ENCODE data around the gene CSNK2A3.
"Not testable (repeated sequence)": the region's sequence is repeated elsewhere in the genome, so short reads cannot be mapped to it uniquely, and the experiment has no call there.

CSNK2A3 gene

DNA sequence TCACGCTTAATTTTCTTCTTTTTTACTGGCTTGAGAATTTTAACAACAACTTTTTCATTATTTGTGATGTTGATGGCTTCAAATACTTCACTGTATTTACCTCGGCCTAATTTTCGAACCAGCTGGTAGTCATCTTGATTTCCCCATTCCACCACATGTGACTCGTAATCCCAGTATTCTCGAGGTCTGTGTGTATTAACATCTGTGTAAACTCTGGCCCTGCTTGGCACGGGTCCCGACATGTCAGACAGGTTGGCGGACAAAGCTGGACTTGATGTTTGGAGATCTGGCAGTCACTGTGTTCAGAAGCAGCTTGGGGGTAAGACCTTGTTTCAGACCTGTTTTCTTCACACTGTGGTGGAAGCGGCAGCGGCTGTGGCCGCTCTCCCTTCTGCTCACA is at the start of gene CSNK2A3:
Gene CSNK2A3, minus strand, starts transcription at position 373 of the 400 bp plus-strand sequence. Its CDS starts 131 bp downstream, at position 242.
- ATAC-seq = not testable (repeated sequence)

DNA sequence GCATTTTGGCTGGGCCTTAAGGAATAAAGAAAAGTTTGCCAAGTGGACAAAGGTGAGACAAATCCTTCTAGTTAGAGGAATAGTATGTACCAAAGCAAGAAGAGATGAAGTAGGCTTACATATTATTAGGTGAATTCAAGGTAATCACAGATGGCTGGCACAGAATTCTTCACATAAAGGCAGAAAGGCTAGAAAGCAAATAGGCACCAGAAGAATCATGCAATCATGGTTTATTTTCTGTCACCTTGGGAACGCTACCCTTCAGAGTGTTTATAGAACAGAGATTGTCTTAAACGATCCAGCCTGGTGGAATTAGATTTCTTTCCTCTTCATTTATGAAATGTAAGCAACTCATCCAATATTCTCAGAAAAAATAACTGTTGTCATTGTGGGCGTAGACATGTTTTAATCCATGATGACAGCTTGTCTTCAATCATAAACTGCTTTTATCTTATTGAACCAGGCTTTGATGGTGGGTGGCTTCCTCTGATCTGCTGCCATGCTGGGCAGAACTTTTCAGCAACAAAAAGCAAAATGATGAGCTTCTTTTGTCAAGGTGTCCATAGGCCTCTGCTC is 49.0 kb upstream of the CSNK2A3 start:
- TF ChIP-seq PPARA (CRISPR knock-in tag; IDR thresholded peaks at IDR 0.05; ENCODE audit: borderline replicate concordance) (no peak), ZC3H10 (CRISPR knock-in tag; IDR thresholded peaks at IDR 0.05) (no peak), ARNTL (CRISPR knock-in tag; IDR thresholded peaks at IDR 0.05; ENCODE audit: borderline replicate concordance, low read depth) (no peak)
- no peak for ATAC-seq

DNA sequence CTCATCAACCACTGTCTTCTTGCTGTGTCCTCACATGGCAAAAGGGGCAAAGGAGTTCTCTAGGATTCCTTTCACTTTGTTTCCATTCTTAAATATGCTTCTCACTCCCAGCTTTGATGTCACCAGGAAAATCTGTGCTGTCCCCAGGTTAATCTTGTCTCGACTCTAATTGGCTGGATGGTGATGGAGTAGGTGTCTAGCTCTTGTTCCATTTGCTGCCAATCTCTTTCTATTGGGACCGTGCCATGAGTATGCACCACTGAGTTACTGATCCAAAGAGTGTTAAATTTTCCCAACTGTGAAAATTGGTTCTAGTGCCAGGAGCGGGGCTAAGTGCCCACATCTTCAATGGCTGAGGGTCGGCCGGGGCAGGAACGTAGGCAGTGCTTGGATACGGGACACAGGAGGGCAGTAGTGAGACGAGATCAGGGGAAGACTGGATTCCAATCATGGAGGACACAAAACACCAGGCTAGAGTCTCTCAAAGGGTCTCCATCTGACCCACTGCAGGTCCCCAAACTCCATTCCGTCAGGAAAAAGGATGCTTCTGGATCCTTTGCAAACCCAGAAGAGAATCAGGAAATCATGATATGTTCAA is 47.7 kb upstream of the CSNK2A3 start:
- ATAC-seq = peak; percentile 47; the same call in 1 of the 3 replicates
- TF ChIP-seq OSR1 (CRISPR knock-in tag; IDR thresholded peaks at IDR 0.05) (no peak), ZFP30 (CRISPR knock-in tag; IDR thresholded peaks at IDR 0.05) (no peak), ISL1 (CRISPR knock-in tag; IDR thresholded peaks at IDR 0.05) (no peak), PPARA (CRISPR knock-in tag; IDR thresholded peaks at IDR 0.05; ENCODE audit: borderline replicate concordance) (no peak)
- TF ChIP-seq, protein P1, sequence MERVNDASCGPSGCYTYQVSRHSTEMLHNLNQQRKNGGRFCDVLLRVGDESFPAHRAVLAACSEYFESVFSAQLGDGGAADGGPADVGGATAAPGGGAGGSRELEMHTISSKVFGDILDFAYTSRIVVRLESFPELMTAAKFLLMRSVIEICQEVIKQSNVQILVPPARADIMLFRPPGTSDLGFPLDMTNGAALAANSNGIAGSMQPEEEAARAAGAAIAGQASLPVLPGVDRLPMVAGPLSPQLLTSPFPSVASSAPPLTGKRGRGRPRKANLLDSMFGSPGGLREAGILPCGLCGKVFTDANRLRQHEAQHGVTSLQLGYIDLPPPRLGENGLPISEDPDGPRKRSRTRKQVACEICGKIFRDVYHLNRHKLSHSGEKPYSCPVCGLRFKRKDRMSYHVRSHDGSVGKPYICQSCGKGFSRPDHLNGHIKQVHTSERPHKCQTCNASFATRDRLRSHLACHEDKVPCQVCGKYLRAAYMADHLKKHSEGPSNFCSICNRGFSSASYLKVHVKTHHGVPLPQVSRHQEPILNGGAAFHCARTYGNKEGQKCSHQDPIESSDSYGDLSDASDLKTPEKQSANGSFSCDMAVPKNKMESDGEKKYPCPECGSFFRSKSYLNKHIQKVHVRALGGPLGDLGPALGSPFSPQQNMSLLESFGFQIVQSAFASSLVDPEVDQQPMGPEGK (CRISPR knock-in tag; IDR thresholded peaks at IDR 0.05; ENCODE audit: borderline replicate concordance) = no peak

DNA sequence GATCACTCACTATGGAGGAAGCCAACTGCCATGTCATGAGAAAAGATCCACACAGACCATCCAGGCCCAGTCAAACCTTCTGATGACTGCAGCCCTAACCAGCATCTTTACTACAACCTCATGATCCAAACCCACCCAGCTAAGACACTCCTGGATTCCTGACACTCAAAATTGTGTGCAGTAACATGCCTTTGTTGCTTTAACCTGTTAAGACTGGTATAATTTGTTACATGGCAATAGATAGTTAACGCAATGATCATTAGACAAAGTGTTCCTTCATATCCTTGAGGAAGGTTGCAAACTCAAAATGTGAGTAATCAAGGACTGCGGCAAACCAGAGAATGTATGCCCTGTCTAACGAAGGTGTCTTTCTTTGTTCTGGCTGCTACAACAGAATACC is 47.1 kb upstream of the CSNK2A3 start:
- no peak for ATAC-seq
- no peak for TF ChIP-seq TCF4 (CRISPR knock-in tag; IDR thresholded peaks at IDR 0.05; ENCODE audit: borderline replicate concordance)
- TF ChIP-seq GLIS3 (CRISPR knock-in tag; IDR thresholded peaks at IDR 0.05) = no peak
- TF ChIP-seq ZNF70 (CRISPR knock-in tag; IDR thresholded peaks at IDR 0.05) = no peak
- TF ChIP-seq ZFP3 (CRISPR knock-in tag; IDR thresholded peaks at IDR 0.05) = no peak
- TF ChIP-seq, protein P1 (CRISPR knock-in tag; IDR thresholded peaks at IDR 0.05; ENCODE audit: borderline replicate concordance) = no peak
- no peak for TF ChIP-seq BACH2 (CRISPR knock-in tag; IDR thresholded peaks at IDR 0.05; ENCODE audit: borderline replicate concordance)

DNA sequence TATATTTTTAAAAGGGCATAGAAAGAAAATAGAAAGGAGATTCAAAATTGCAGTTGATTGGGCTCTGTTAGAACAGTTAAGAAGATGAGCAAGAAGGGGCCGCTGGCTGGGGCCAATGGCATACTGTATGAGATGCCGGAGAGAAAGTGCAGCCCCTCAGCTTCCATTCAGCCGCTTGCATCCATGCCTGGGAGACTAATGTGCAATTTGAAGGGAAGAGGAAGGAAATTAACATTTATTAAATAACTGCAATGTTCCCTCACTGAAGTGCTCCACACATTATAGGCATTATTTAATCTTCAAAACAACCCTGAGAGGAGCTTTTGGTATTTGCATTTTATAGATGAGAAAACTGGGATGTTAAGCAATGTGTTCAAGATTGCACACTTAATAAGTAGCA is 44.7 kb upstream of the CSNK2A3 start:
- no peak for TF ChIP-seq RARB (CRISPR knock-in tag; IDR thresholded peaks at IDR 0.05)
- TF ChIP-seq, protein P1 (CRISPR knock-in tag; IDR thresholded peaks at IDR 0.05; ENCODE audit: borderline replicate concordance) = no peak
- no peak for TF ChIP-seq ZC3H10 (CRISPR knock-in tag; IDR thresholded peaks at IDR 0.05)
- TF ChIP-seq TCF4 (CRISPR knock-in tag; IDR thresholded peaks at IDR 0.05; ENCODE audit: borderline replicate concordance) = no peak
- no peak for TF ChIP-seq PPARA (CRISPR knock-in tag; IDR thresholded peaks at IDR 0.05; ENCODE audit: borderline replicate concordance)
- no peak for TF ChIP-seq ZNF70 (CRISPR knock-in tag; IDR thresholded peaks at IDR 0.05)
- TF ChIP-seq, protein P2, sequence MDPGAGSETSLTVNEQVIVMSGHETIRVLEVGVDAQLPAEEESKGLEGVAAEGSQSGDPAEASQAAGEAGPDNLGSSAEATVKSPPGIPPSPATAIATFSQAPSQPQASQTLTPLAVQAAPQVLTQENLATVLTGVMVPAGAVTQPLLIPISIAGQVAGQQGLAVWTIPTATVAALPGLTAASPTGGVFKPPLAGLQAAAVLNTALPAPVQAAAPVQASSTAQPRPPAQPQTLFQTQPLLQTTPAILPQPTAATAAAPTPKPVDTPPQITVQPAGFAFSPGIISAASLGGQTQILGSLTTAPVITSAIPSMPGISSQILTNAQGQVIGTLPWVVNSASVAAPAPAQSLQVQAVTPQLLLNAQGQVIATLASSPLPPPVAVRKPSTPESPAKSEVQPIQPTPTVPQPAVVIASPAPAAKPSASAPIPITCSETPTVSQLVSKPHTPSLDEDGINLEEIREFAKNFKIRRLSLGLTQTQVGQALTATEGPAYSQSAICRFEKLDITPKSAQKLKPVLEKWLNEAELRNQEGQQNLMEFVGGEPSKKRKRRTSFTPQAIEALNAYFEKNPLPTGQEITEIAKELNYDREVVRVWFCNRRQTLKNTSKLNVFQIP (CRISPR knock-in tag; IDR thresholded peaks at IDR 0.05; ENCODE audit: borderline replicate concordance, low read depth) = no peak
- no peak for TF ChIP-seq CSDC2 (CRISPR knock-in tag; IDR thresholded peaks at IDR 0.05)
- TF ChIP-seq, protein P3, sequence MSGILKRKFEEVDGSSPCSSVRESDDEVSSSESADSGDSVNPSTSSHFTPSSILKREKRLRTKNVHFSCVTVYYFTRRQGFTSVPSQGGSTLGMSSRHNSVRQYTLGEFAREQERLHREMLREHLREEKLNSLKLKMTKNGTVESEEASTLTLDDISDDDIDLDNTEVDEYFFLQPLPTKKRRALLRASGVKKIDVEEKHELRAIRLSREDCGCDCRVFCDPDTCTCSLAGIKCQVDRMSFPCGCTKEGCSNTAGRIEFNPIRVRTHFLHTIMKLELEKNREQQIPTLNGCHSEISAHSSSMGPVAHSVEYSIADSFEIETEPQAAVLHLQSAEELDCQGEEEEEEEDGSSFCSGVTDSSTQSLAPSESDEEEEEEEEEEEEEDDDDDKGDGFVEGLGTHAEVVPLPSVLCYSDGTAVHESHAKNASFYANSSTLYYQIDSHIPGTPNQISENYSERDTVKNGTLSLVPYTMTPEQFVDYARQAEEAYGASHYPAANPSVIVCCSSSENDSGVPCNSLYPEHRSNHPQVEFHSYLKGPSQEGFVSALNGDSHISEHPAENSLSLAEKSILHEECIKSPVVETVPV (CRISPR knock-in tag; IDR thresholded peaks at IDR 0.05) = no peak
- no peak for TF ChIP-seq ARNTL (CRISPR knock-in tag; IDR thresholded peaks at IDR 0.05; ENCODE audit: borderline replicate concordance, low read depth)
- TF ChIP-seq ZNF8 (CRISPR knock-in tag; IDR thresholded peaks at IDR 0.05) = no peak
- TF ChIP-seq TOX (CRISPR knock-in tag; IDR thresholded peaks at IDR 0.05; ENCODE audit: borderline replicate concordance) = no peak
- no peak for TF ChIP-seq ISL1 (CRISPR knock-in tag; IDR thresholded peaks at IDR 0.05)
- ATAC-seq = no peak

Data from SK-N-SH treated with all-trans-retinoic acid at 6 μM for 48 hours (cell line).